Caco-2 (cell line): ENCODE data around the gene MMD. TPM values are rescaled to one million over a fixed set of nuclear protein-coding genes. Genes with fewer than 3 reads are reported as not detected.

Experiments used
- BruUV-seq: library from RNA; stranded (reverse); fragments of 400-500 nt; replicated peaks from 2 replicates; lab custom pipeline; 2021; lab: Mats Ljungman, UMichigan
- CTCF ChIA-PET: fragments of 300-600 bp; sonication (Branson Sonifier 250); formaldehyde crosslinking; loops from one replicate; lab custom pipeline; 2022; ENCODE audit warnings: antibody characterized with exemption; lab: Charles Lee
- POLR2A ChIA-PET: fragments of 300-600 bp; sonication (Branson Sonifier 250); formaldehyde crosslinking; loops from one replicate; lab custom pipeline; 2022; ENCODE audit warnings: antibody characterized with exemption; lab: Charles Lee
- DNase-seq, 2 experiments: peaks; one replicate each; pipeline versions ENCODE4 v3.0.0 to v3.0.0-alpha.2; 2020 to 2022
- H3K27me3 ChIP-seq: replicated peaks from 2 replicates; pipeline ENCODE4 v1.6.0; 2011; ENCODE audit warnings: low read length; ENCODE audit not compliant: control insufficient read depth, insufficient read depth
- H3K36me3 ChIP-seq: 2 replicates; pipeline ENCODE4 v1.5.1; 2011; ENCODE audit warnings: low read length; ENCODE audit not compliant: control insufficient read depth, insufficient read depth
- H3K4me1 ChIP-seq: fragments of 250-450 bp; sonication (Bioruptor Pico); 2 replicates; pipeline ENCODE4 v1.5.1; 2020; ENCODE audit warnings: mild to moderate bottlenecking
- H3K4me3 ChIP-seq: 2 replicates; pipeline ENCODE4 v1.5.1; 2011; ENCODE audit warnings: low read depth, mild to moderate bottlenecking, control low read depth, low read length
- H3K9me3 ChIP-seq: fragments of 250-450 bp; sonication (Bioruptor Pico); 2 replicates; pipeline ENCODE4 v1.5.1; 2020; ENCODE audit warnings: mild to moderate bottlenecking, moderate library complexity
- H3K27ac Mint-ChIP-seq: one replicate; pipeline ENCODE4 v1.8.0; 2022; ENCODE audit warnings: mixed read lengths; ENCODE audit not compliant: unreplicated experiment
- H3K27me3 Mint-ChIP-seq: one replicate; pipeline ENCODE4 v1.8.0; 2022; ENCODE audit warnings: mixed read lengths; ENCODE audit not compliant: insufficient read depth, unreplicated experiment
- H3K36me3 Mint-ChIP-seq: one replicate; pipeline ENCODE4 v1.8.0; 2022; ENCODE audit warnings: mild to moderate bottlenecking, mixed read lengths; ENCODE audit not compliant: insufficient read depth, unreplicated experiment
- H3K4me1 Mint-ChIP-seq: one replicate; pipeline ENCODE4 v1.8.0; 2022; ENCODE audit warnings: low read depth, mixed read lengths; ENCODE audit not compliant: unreplicated experiment
- H3K4me3 Mint-ChIP-seq: one replicate; pipeline ENCODE4 v1.8.0; 2022; ENCODE audit warnings: mild to moderate bottlenecking, moderate library complexity, mixed read lengths; ENCODE audit not compliant: unreplicated experiment
- H3K9me3 Mint-ChIP-seq: one replicate; pipeline ENCODE4 v1.8.0; 2022; ENCODE audit warnings: mixed read lengths; ENCODE audit not compliant: unreplicated experiment
- intact Hi-C: fragments of 100-400 bp; cut with micrococcal nuclease; formaldehyde crosslinking; loops from one replicate; pipeline ENCODE4 v1.10.0; 2022; ENCODE audit not compliant: unreplicated experiment
- total RNA-seq: library from RNA; stranded (reverse); gene quantifications from 2 replicates; pipeline ENCODE4 v1.2.3, GENCODE V29; 2022
- TF ChIP-seq, protein P1 (sequence below), 2 experiments: fragments of 200-600 bp in 1 of 2; IDR thresholded peaks; 1 replicate in 1 of 2; 2 replicates in 1 of 2; pipeline versions ENCODE4 v1.5.1 to v1.8.0; 2011 to 2022; ENCODE audit warnings: antibody characterized with exemption in 1 of 2, control low read depth in 1 of 2, inconsistent platforms in 1 of 2, low read depth in 1 of 2, low read length in 1 of 2, mild to moderate bottlenecking in 1 of 2, moderate library complexity in 1 of 2; ENCODE audit not compliant: insufficient read depth in 1 of 2, severe bottlenecking in 1 of 2, unreplicated experiment in 1 of 2

Gene MMD
- total RNA-seq, 1 experiment from 2014 or later, result 38.6 TPM

GRCh38 chr17:55410722-55411462 lies 10.7 kb downstream of the MMD start:
- TF ChIP-seq, protein P1, sequence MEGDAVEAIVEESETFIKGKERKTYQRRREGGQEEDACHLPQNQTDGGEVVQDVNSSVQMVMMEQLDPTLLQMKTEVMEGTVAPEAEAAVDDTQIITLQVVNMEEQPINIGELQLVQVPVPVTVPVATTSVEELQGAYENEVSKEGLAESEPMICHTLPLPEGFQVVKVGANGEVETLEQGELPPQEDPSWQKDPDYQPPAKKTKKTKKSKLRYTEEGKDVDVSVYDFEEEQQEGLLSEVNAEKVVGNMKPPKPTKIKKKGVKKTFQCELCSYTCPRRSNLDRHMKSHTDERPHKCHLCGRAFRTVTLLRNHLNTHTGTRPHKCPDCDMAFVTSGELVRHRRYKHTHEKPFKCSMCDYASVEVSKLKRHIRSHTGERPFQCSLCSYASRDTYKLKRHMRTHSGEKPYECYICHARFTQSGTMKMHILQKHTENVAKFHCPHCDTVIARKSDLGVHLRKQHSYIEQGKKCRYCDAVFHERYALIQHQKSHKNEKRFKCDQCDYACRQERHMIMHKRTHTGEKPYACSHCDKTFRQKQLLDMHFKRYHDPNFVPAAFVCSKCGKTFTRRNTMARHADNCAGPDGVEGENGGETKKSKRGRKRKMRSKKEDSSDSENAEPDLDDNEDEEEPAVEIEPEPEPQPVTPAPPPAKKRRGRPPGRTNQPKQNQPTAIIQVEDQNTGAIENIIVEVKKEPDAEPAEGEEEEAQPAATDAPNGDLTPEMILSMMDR (IDR thresholded peaks at IDR 0.05; ENCODE audit: insufficient read depth in 1 of 2, low read depth in 1 of 2, low read length in 1 of 2, severe bottlenecking in 1 of 2, unreplicated experiment in 1 of 2), result no peak
- ChIA-PET POLR2A (no interaction called here), CTCF (no interaction called here)
- H3K36me3 ChIP-seq, result peaks cover 6% of the 10 kb centered on the region
- H3K4me1 Mint-ChIP-seq, result peaks cover 33% of the 10 kb centered on the region
- H3K4me3 ChIP-seq, result no peak overlapping the region
- H3K9me3 ChIP-seq, result no peaks in the 10 kb centered on the region
- peaks cover 35% of the 10 kb centered on the region for H3K4me1 ChIP-seq
- peaks cover 79% of the 10 kb centered on the region for H3K36me3 Mint-ChIP-seq
- intact Hi-C loops, result no loop called here
- H3K27me3 Mint-ChIP-seq, result no peaks in the 10 kb centered on the region
- H3K4me3 Mint-ChIP-seq, result no peak overlapping the region
- H3K27ac Mint-ChIP-seq, result peak overlapping the region; percentile 72
- no TSS peak for BruUV-seq
- H3K27me3 ChIP-seq, result no peaks in the 10 kb centered on the region
- no peaks in the 10 kb centered on the region for H3K9me3 Mint-ChIP-seq
- DNase-seq, result no peak

GRCh38 chr17:55409030-55409800 lies 12.4 kb downstream of the MMD start:
- no peak for DNase-seq
- Mint-ChIP-seq H3K27me3 (no peaks in the 10 kb centered on the region), H3K27ac (peak overlapping the region; percentile 72), H3K4me3 (no peak overlapping the region), H3K4me1 (peaks cover 23% of the 10 kb centered on the region), H3K9me3 (no peaks in the 10 kb centered on the region), H3K36me3 (peaks cover 93% of the 10 kb centered on the region)
- CTCF ChIA-PET, result interaction anchor here (1.5 kb wide), 1 partner anchor 105 kb away, joined by 4 read pairs; no protein-coding TSS in a partner anchor
- no peaks in the 10 kb centered on the region for H3K9me3 ChIP-seq
- intact Hi-C loops, result loop anchor here (2.0 to 5.0 kb wide), 2 partner anchors 46 to 88 kb away; no protein-coding TSS in a partner anchor
- TF ChIP-seq, protein P1 (IDR thresholded peaks at IDR 0.05; ENCODE audit: insufficient read depth in 1 of 2, low read depth in 1 of 2, low read length in 1 of 2, severe bottlenecking in 1 of 2, unreplicated experiment in 1 of 2), result no peak
- peaks cover 7% of the 10 kb centered on the region for H3K36me3 ChIP-seq
- peaks cover 35% of the 10 kb centered on the region for H3K4me1 ChIP-seq
- no peak overlapping the region for H3K4me3 ChIP-seq
- POLR2A ChIA-PET, result interaction anchor here (0.6 kb wide), 1 partner anchor 66 kb away, joined by 3 read pairs; no protein-coding TSS in a partner anchor
- H3K27me3 ChIP-seq, result no peaks in the 10 kb centered on the region
- no TSS peak for BruUV-seq
